H9 (cell line): Measurements from ENCODE around the gene CFAP299. TPM values are rescaled to one million over a fixed set of nuclear protein-coding genes. Genes with fewer than 3 reads are reported as not detected.

Experiments
- DNase-seq: peaks from one replicate; pipeline ENCODE4 v3.0.0-alpha.2; 2017
- H2AFZ ChIP-seq: one replicate; pipeline ENCODE4 v1.6.1; 2013; ENCODE audit warnings: mild to moderate bottlenecking, low read length, control low read depth, moderate library complexity
- H2AK5ac ChIP-seq: 2 replicates; pipeline ENCODE4 v1.6.1; 2013; ENCODE audit warnings: low read length, control low read depth, mixed read lengths; ENCODE audit not compliant: insufficient read length
- H2BK120ac ChIP-seq: one replicate; pipeline ENCODE4 v1.6.1; 2013; ENCODE audit warnings: low read depth, mild to moderate bottlenecking, low read length, control low read depth, inconsistent platforms; ENCODE audit not compliant: poor library complexity, severe bottlenecking
- H2BK12ac ChIP-seq: 2 replicates; pipeline ENCODE4 v1.6.1; 2013; ENCODE audit warnings: low read length, control low read depth, mixed read lengths, low read depth; ENCODE audit not compliant: insufficient read length
- H2BK15ac ChIP-seq: 2 replicates; pipeline ENCODE4 v1.6.1; 2013; ENCODE audit warnings: low read depth, low read length, control low read depth
- H2BK20ac ChIP-seq: one replicate; pipeline ENCODE4 v1.6.1; 2013; ENCODE audit warnings: low read depth, mild to moderate bottlenecking, low read length, control low read depth, inconsistent platforms; ENCODE audit not compliant: poor library complexity, severe bottlenecking
- H2BK5ac ChIP-seq: 2 replicates; pipeline ENCODE4 v1.6.1; 2013; ENCODE audit warnings: low read length, control low read depth, mixed read lengths; ENCODE audit not compliant: insufficient read length
- H3K14ac ChIP-seq: 2 replicates; pipeline ENCODE4 v1.6.1; 2013; ENCODE audit warnings: low read length, control low read depth; ENCODE audit not compliant: insufficient read depth
- H3K18ac ChIP-seq: 2 replicates; pipeline ENCODE4 v1.6.1; 2013; ENCODE audit warnings: low read depth, mild to moderate bottlenecking, mixed read lengths, low read length, control low read depth; ENCODE audit not compliant: insufficient read length
- H3K23ac ChIP-seq: 2 replicates; pipeline ENCODE4 v1.6.1; 2013; ENCODE audit warnings: low read length, control low read depth, mixed read lengths, low read depth; ENCODE audit not compliant: insufficient read length
- H3K23me2 ChIP-seq: 2 replicates; pipeline ENCODE4 v1.6.1; 2013; ENCODE audit warnings: low read depth, mild to moderate bottlenecking, mixed read lengths, low read length, control low read depth; ENCODE audit not compliant: insufficient read length, poor library complexity, severe bottlenecking
- H3K27ac ChIP-seq: 2 replicates; pipeline ENCODE4 v1.5.1; 2013; ENCODE audit warnings: low read length, control low read depth, mixed read lengths, low read depth; ENCODE audit not compliant: insufficient read length
- H3K27me3 ChIP-seq: 2 replicates; pipeline ENCODE4 v1.6.1; 2013; ENCODE audit warnings: low read length, control low read depth, inconsistent platforms; ENCODE audit not compliant: insufficient read depth
- H3K4ac ChIP-seq: 2 replicates; pipeline ENCODE4 v1.6.1; 2013; ENCODE audit warnings: low read depth, mild to moderate bottlenecking, control low read depth, inconsistent platforms, low read length, moderate library complexity
- H3K4me1 ChIP-seq: 2 replicates; pipeline ENCODE4 v1.6.1; 2013; ENCODE audit warnings: low read length, control low read depth, inconsistent platforms; ENCODE audit not compliant: insufficient read depth
- H3K4me2 ChIP-seq: 2 replicates; pipeline ENCODE4 v1.6.1; 2013; ENCODE audit warnings: low read length, control low read depth, mixed read lengths; ENCODE audit not compliant: insufficient read length, insufficient read depth
- H3K56ac ChIP-seq: 2 replicates; pipeline ENCODE4 v1.6.1; 2013; ENCODE audit warnings: low read depth, mild to moderate bottlenecking, mixed read lengths, low read length, control low read depth; ENCODE audit not compliant: insufficient read length
- H3K79me1 ChIP-seq: 2 replicates; pipeline ENCODE4 v1.6.1; 2013; ENCODE audit warnings: low read depth, mild to moderate bottlenecking, moderate library complexity, low read length, control low read depth, inconsistent platforms; ENCODE audit not compliant: insufficient read depth, poor library complexity, severe bottlenecking
- H3K79me2 ChIP-seq: 2 replicates; pipeline ENCODE4 v1.6.1; 2013; ENCODE audit warnings: low read length, control low read depth, inconsistent platforms; ENCODE audit not compliant: insufficient read depth
- H3K9ac ChIP-seq: 2 replicates; pipeline ENCODE4 v1.6.1; 2013; ENCODE audit warnings: low read length, control low read depth, mixed read lengths; ENCODE audit not compliant: insufficient read length; ENCODE audit errors: extremely low read depth
- H3K9me3 ChIP-seq: one replicate; pipeline ENCODE4 v1.6.1; 2013; ENCODE audit warnings: low read depth, low read length, inconsistent platforms; ENCODE audit not compliant: control insufficient read depth
- H3T11ph ChIP-seq: one replicate; pipeline ENCODE4 v1.6.1; 2013; ENCODE audit warnings: mild to moderate bottlenecking, low read length, control low read depth, inconsistent platforms
- H4K20me1 ChIP-seq: one replicate; pipeline ENCODE4 v1.6.1; 2013; ENCODE audit not compliant: control insufficient read depth, insufficient read length, insufficient read depth
- H4K5ac ChIP-seq: 2 replicates; pipeline ENCODE4 v1.6.1; 2013; ENCODE audit warnings: low read depth, mild to moderate bottlenecking, mixed read lengths, low read length, control low read depth; ENCODE audit not compliant: insufficient read length
- H4K8ac ChIP-seq: replicated peaks from 2 replicates; pipeline ENCODE4 v1.6.1; 2013; ENCODE audit warnings: low read length, control low read depth, mixed read lengths, low read depth; ENCODE audit not compliant: insufficient read length
- H4K91ac ChIP-seq: 2 replicates; pipeline ENCODE4 v1.6.1; 2013; ENCODE audit warnings: low read depth, mild to moderate bottlenecking, moderate library complexity, mixed read lengths, low read length, control low read depth; ENCODE audit not compliant: insufficient read length
- H3K27ac Mint-ChIP-seq, 3 experiments: 2 replicates in 2 of 3; 3 replicates in 1 of 3; pipeline ENCODE4 v1.8.0; 2020 to 2021; ENCODE audit warnings: mixed read lengths in 3 of 3, mild to moderate bottlenecking in 1 of 3, moderate library complexity in 1 of 3
- H3K27me3 Mint-ChIP-seq: 2 replicates; pipeline ENCODE4 v1.8.0; 2021; ENCODE audit warnings: low read depth, mild to moderate bottlenecking, moderate library complexity, mixed read lengths
- H3K36me3 Mint-ChIP-seq, 3 experiments: 2 replicates in 2 of 3; 3 replicates in 1 of 3; pipeline ENCODE4 v1.8.0; 2020 to 2021; ENCODE audit warnings: low read depth in 3 of 3, mixed read lengths in 3 of 3; ENCODE audit not compliant: insufficient read depth in 1 of 3
- H3K4me1 Mint-ChIP-seq, 2 experiments: 2 replicates each; pipeline ENCODE4 v1.8.0; 2020; ENCODE audit warnings: mixed read lengths in 2 of 2
- H3K4me3 Mint-ChIP-seq, 2 experiments: 2 replicates in 1 of 2; 3 replicates in 1 of 2; pipeline ENCODE4 v1.8.0; 2020 to 2021; ENCODE audit warnings: mild to moderate bottlenecking in 2 of 2, mixed read lengths in 2 of 2, moderate library complexity in 1 of 2
- H3K9me3 Mint-ChIP-seq, 2 experiments: 2 replicates in 1 of 2; 3 replicates in 1 of 2; pipeline ENCODE4 v1.8.0; 2020; ENCODE audit warnings: mild to moderate bottlenecking in 2 of 2, mixed read lengths in 2 of 2, moderate library complexity in 1 of 2
- CTCF ChIP-seq: fragments of 200-600 bp; sonication (generic); conservative IDR thresholded peaks from 3 replicates; pipeline ENCODE4 v1.8.0; 2021; ENCODE audit warnings: antibody characterized with exemption, mild to moderate bottlenecking
- WGBS: extraction: QIAGEN DNeasy Blood & Tissue Kit; methylation state at CpG from one replicate; pipeline ENCODE4 v1.1.7; 2013; ENCODE audit warnings: missing lambda C conversion rate, low lambda C conversion rate, mixed read lengths; ENCODE audit not compliant: insufficient read length; ENCODE audit errors: extremely low coverage; 5-methylcytosine and 5-hydroxymethylcytosine counted together
- total RNA-seq: library from RNA; stranded (reverse); gene quantifications from 2 replicates; pipeline ENCODE4 v1.2.1, GENCODE V29; 2021

CFAP299 gene
- total RNA-seq, 1 experiment from 2014 or later, result not detected

DNA sequence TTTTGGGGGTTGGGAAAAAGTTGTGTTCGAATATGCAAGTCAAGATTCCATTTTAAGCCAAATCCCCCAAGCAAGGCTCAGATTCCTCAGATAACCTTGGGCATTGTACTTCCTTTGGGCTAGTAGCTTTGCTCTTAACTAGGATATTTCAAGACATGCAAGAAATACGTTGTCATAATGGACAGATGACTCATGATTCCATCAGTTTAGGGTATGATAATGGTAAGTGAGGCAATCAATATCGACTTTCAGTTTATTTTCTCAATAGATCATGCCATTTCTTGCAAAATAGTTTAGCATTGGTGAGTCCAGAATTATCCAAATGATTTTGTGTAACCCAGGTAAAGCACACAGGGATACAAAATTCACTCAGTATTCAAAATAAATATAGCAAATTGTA, 25.4 kb downstream of the CFAP299 start:
- H3K56ac ChIP-seq, result no peak overlapping the region
- no peak overlapping the region for H3K4me2 ChIP-seq
- peaks cover 32% of the 10 kb centered on the region for H3K27me3 Mint-ChIP-seq
- H4K20me1 ChIP-seq, result no peaks in the 10 kb centered on the region
- H4K5ac ChIP-seq, result no peak overlapping the region
- no peak for TF ChIP-seq CTCF
- no CpG with 5 or more reads among the region's 3 CpGs for WGBS
- H3K18ac ChIP-seq, result no peak overlapping the region
- no peak overlapping the region for H4K8ac ChIP-seq
- H3K9me3 ChIP-seq, result no peaks in the 10 kb centered on the region
- no peaks in the 10 kb centered on the region for H3K79me1 ChIP-seq
- H2BK15ac ChIP-seq, result no peak overlapping the region
- no peaks in the 10 kb centered on the region for H3K36me3 Mint-ChIP-seq
- H2AK5ac ChIP-seq, result no peak overlapping the region
- H3K9me3 Mint-ChIP-seq, result no peaks in the 10 kb centered on the region
- no peak overlapping the region for H2BK12ac ChIP-seq
- no peak overlapping the region for H4K91ac ChIP-seq
- no peak overlapping the region for H3K27ac ChIP-seq
- no peak overlapping the region for H3K9ac ChIP-seq
- no peaks in the 10 kb centered on the region for H3K27me3 ChIP-seq
- peaks cover 4 to 14% of the 10 kb centered on the region in 2 experiments; a peak in 3 of 4 replicates for H3K4me1 Mint-ChIP-seq
- H3K4me1 ChIP-seq, result no peaks in the 10 kb centered on the region
- H3K27ac Mint-ChIP-seq, result no peak overlapping the region
- no peaks in the 10 kb centered on the region for H3K79me2 ChIP-seq
- no peak overlapping the region for H3K4me3 Mint-ChIP-seq
- H3T11ph ChIP-seq, result no peak overlapping the region
- H3K4ac ChIP-seq, result no peak overlapping the region
- no peak for DNase-seq
- no peak overlapping the region for H2BK20ac ChIP-seq
- H3K23me2 ChIP-seq, result no peaks in the 10 kb centered on the region
- no peak overlapping the region for H2BK5ac ChIP-seq
- H2BK120ac ChIP-seq, result no peak overlapping the region
- H3K23ac ChIP-seq, result no peak overlapping the region
- no peak overlapping the region for H2AFZ ChIP-seq
- H3K14ac ChIP-seq, result no peak overlapping the region
